GM23248 (cell line): ENCODE measurements around the gene TMED3. TPM values are rescaled to one million over a fixed set of nuclear protein-coding genes. Genes with fewer than 3 reads are reported as not detected.

Source experiments
- DNase-seq: peaks from one replicate; pipeline ENCODE4 v3.0.0-alpha.2; 2015
- H2AFZ ChIP-seq: fragments of 200-600 bp; sonication (generic); 2 replicates; pipeline ENCODE4 v1.6.1; 2016; ENCODE audit warnings: antibody characterized with exemption
- H3F3A ChIP-seq: fragments of 200-600 bp; sonication (generic); 2 replicates; pipeline ENCODE4 v1.6.1; 2016; ENCODE audit warnings: mild to moderate bottlenecking, antibody characterized with exemption, mixed run types; ENCODE audit not compliant: insufficient read depth
- H3K27ac ChIP-seq: fragments of 200-600 bp; sonication (generic); 2 replicates; pipeline ENCODE4 v1.5.1; 2016; ENCODE audit warnings: mild to moderate bottlenecking
- H3K27me3 ChIP-seq: fragments of 200-600 bp; sonication (generic); replicated peaks from 2 replicates; pipeline ENCODE4 v1.6.1; 2016; ENCODE audit warnings: mild to moderate bottlenecking; ENCODE audit not compliant: insufficient read depth
- H3K36me3 ChIP-seq: fragments of 200-600 bp; sonication (generic); 2 replicates; pipeline ENCODE4 v1.6.1; 2016; ENCODE audit warnings: low read depth, mild to moderate bottlenecking
- H3K4me1 ChIP-seq: fragments of 200-600 bp; sonication (generic); 2 replicates; pipeline ENCODE4 v1.6.1; 2016; ENCODE audit warnings: mild to moderate bottlenecking; ENCODE audit not compliant: insufficient read depth
- H3K4me2 ChIP-seq: fragments of 200-600 bp; sonication (generic); one replicate; pipeline ENCODE4 v1.6.1; 2016; ENCODE audit warnings: mild to moderate bottlenecking; ENCODE audit not compliant: unreplicated experiment
- H3K4me3 ChIP-seq: fragments of 200-600 bp; sonication (generic); 2 replicates; pipeline ENCODE4 v1.5.1; 2016; ENCODE audit warnings: mild to moderate bottlenecking
- H3K79me2 ChIP-seq: fragments of 200-600 bp; sonication (generic); 2 replicates; pipeline ENCODE4 v1.6.1; 2016; ENCODE audit warnings: mild to moderate bottlenecking; ENCODE audit not compliant: insufficient read depth
- H3K9ac ChIP-seq: fragments of 200-600 bp; sonication (generic); 2 replicates; pipeline ENCODE4 v1.6.1; 2016; ENCODE audit warnings: mild to moderate bottlenecking
- H3K9me2 ChIP-seq: fragments of 200-600 bp; sonication (generic); 2 replicates; pipeline ENCODE4 v1.6.1; 2016; ENCODE audit warnings: mixed run types, mild to moderate bottlenecking, moderate library complexity; ENCODE audit not compliant: insufficient read depth
- H3K9me3 ChIP-seq: fragments of 200-600 bp; sonication (generic); one replicate; pipeline ENCODE4 v1.6.1; 2017; ENCODE audit warnings: low read depth
- H4K20me1 ChIP-seq: fragments of 200-600 bp; sonication (generic); 2 replicates; pipeline ENCODE4 v1.6.0; 2016; ENCODE audit not compliant: insufficient read depth
- EZH2 ChIP-seq: fragments of 200-600 bp; sonication (generic); IDR thresholded peaks from 2 replicates; pipeline ENCODE4 v1.6.1; 2018; ENCODE audit warnings: antibody characterized with exemption, mild to moderate bottlenecking; ENCODE audit not compliant: insufficient read depth, poor library complexity, severe bottlenecking
- EZH2phosphoT487 ChIP-seq: fragments of 200-600 bp; sonication (generic); IDR thresholded peaks from 2 replicates; pipeline ENCODE4 v1.6.1; 2018; ENCODE audit warnings: antibody characterized with exemption, moderate library complexity, mild to moderate bottlenecking, low read depth; ENCODE audit not compliant: insufficient read depth
- WGBS, 2 experiments: methylation state at CpG; one replicate each; pipeline ENCODE4 v1.1.6; 2015 to 2017; ENCODE audit warnings: low lambda C conversion rate in 2 of 2, low coverage in 1 of 2; ENCODE audit errors: missing lambda C conversion rate in 2 of 2; 5-methylcytosine and 5-hydroxymethylcytosine counted together
- in situ Hi-C: fragments of 300-500 bp; cut with MboI; formaldehyde crosslinking; loops from 2 replicates; pipeline ENCODE4 v1.15.0; 2020
- polyA plus RNA-seq: library from polyadenylated mRNA; unstranded; fragments of >200 nt; fragmentation: Nextera tagmentation; extraction: Ambion mirVana; gene quantifications from 2 replicates; pipeline ENCODE4 v1.2.1, GENCODE V29; 2016
- total RNA-seq: library from RNA; depleted of rRNA; stranded (reverse); fragments of >200 nt; shearing (Covaris generic); gene quantifications from 2 replicates; pipeline ENCODE4 v1.2.3, GENCODE V29; 2014

The TMED3 gene
- total and polyA plus RNA-seq, 2 experiments from 2014 or later, result 168 to 209 TPM

DNA sequence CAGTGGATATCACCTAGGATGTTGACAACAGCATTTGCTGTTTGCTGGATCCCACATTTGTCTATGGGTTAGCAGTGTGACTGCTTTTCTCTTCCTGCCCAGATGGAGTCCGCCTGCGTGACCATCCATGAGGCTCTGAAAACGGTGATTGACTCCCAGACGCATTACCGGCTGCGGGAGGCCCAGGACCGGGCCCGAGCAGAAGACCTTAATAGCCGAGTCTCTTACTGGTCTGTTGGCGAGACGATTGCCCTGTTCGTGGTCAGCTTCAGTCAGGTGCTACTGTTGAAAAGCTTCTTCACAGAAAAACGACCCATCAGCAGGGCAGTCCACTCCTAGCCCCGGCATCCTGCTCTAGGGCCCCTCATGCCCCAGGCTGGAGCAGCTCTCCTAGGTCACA is 11.0 kb downstream of the TMED3 start:
- no peak for TF ChIP-seq EZH2phosphoT487
- TF ChIP-seq EZH2, result no peak
- DNase-seq, result no peak
- in situ Hi-C loops, result no loop called here
- no peaks in the 10 kb centered on the region for H3K27me3 ChIP-seq
- H3K4me2 ChIP-seq, result no peak overlapping the region
- no peaks in the 10 kb centered on the region for H3K9me2 ChIP-seq
- no peaks in the 10 kb centered on the region for H3K4me1 ChIP-seq
- H3K79me2 ChIP-seq, result peaks cover 79% of the 10 kb centered on the region
- 92 to 93% methylated on average over 14 of the region's 14 CpGs for WGBS, 2 experiments
- H3K27ac ChIP-seq, result no peak overlapping the region
- H3K9me3 ChIP-seq, result no peaks in the 10 kb centered on the region
- no peak overlapping the region for H3K4me3 ChIP-seq
- H3F3A ChIP-seq, result no peaks in the 10 kb centered on the region
- H3K9ac ChIP-seq, result no peak overlapping the region
- peaks cover 24% of the 10 kb centered on the region; the same call in 1 of the 2 replicates for H3K36me3 ChIP-seq
- 0 out of 2 replicates have a peak, but pooled peaks cover 3% of the 10 kb centered on the region for H4K20me1 ChIP-seq
- H2AFZ ChIP-seq, result no peak overlapping the region

DNA sequence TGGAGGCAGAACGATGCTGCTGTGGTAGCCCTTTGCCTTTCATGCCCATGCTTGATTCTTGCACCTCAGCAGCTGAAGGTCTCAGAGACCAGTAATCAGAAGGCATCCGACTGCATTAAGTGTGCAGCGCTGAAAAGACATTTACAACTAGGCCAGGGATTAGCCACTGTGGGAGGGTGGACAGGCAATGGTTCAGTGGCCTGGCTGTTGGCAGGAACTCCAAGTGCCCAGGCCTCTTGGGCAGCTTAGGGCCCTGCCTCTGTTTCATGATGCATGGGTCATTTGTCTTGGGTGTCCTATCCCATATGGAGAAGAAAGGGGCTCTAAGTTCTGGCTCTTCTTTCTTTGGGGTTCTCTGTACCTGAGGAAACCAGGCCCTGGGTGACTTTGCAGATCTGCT is 11.4 kb downstream of the TMED3 start:
- no peak overlapping the region for H3K4me3 ChIP-seq
- H3F3A ChIP-seq, result no peaks in the 10 kb centered on the region
- H3K9me3 ChIP-seq, result no peaks in the 10 kb centered on the region
- in situ Hi-C loops, result no loop called here
- no peak overlapping the region for H3K9ac ChIP-seq
- H2AFZ ChIP-seq, result no peak overlapping the region
- WGBS, 2 experiments, result 98% methylated on average over 3 of the region's 3 CpGs
- H4K20me1 ChIP-seq, result 0 out of 2 replicates have a peak, but pooled peaks cover 3% of the 10 kb centered on the region
- H3K79me2 ChIP-seq, result peaks cover 78% of the 10 kb centered on the region
- peaks cover 21% of the 10 kb centered on the region; the same call in 1 of the 2 replicates for H3K36me3 ChIP-seq
- H3K9me2 ChIP-seq, result no peaks in the 10 kb centered on the region
- no peaks in the 10 kb centered on the region for H3K4me1 ChIP-seq
- no peaks in the 10 kb centered on the region for H3K27me3 ChIP-seq
- no peak for DNase-seq
- no peak overlapping the region for H3K4me2 ChIP-seq
- H3K27ac ChIP-seq, result no peak overlapping the region
- TF ChIP-seq EZH2, result no peak

DNA sequence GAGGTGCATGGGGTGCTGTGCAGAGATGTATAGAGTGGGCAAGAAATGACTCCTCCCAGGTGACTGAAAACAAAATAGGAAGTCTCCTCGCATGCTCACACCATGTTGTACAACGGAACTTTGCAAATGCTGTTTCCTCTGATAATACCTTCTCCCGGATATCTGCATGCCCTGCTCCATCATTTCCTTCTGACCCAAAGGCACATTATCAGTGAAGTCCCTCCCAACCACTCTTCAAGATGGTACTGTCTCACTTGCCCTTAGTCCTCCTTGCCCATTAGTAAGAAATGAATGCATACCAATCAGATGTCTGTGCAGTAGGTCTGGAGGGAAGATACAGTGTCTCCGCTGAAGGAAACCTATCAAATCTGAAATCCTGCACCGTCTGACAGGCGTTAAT is 12.0 kb downstream of the TMED3 start:
- H3K9me2 ChIP-seq, result no peaks in the 10 kb centered on the region
- H3F3A ChIP-seq, result no peaks in the 10 kb centered on the region
- no peak overlapping the region for H3K4me3 ChIP-seq
- H3K4me2 ChIP-seq, result no peak overlapping the region
- no peaks in the 10 kb centered on the region for H3K4me1 ChIP-seq
- no peaks in the 10 kb centered on the region for H3K27me3 ChIP-seq
- H3K27ac ChIP-seq, result no peak overlapping the region
- in situ Hi-C loops, result no loop called here
- H3K9ac ChIP-seq, result no peak overlapping the region
- WGBS, 2 experiments, result 86 to 89% methylated on average over 6 of the region's 6 CpGs
- no peaks in the 10 kb centered on the region for H3K9me3 ChIP-seq
- H2AFZ ChIP-seq, result no peak overlapping the region
- peaks cover 18% of the 10 kb centered on the region; the same call in 1 of the 2 replicates for H3K36me3 ChIP-seq
- TF ChIP-seq EZH2phosphoT487 (no peak), EZH2 (no peak)
- H4K20me1 ChIP-seq, result 0 out of 2 replicates have a peak, but pooled peaks cover 3% of the 10 kb centered on the region
- peaks cover 74% of the 10 kb centered on the region for H3K79me2 ChIP-seq
- no peak for DNase-seq

DNA sequence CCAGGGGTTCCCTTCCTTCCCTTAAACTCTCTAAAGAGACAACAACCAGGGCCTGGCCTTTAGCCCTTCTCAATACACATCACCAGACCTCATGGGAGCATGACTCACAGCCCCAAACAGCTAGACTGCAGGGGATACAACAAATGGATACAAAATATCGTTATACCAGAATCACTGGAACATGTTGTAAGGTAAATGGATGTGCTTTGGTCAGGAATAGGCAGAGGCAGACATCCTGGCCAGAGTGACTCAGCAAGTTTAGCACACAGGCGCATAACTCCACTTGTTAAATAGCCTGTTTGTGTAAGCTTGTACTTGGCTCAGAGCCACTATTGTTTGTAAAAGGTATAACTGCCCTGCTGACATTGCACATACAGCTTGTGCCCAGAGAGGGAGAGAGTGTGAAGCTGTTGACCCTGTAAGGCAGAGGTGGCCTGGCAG is 18.3 kb downstream of the TMED3 start:
- no peaks in the 10 kb centered on the region for H3K9me2 ChIP-seq
- no peak overlapping the region for H3K4me3 ChIP-seq
- peaks cover 17% of the 10 kb centered on the region; the same call in 1 of the 2 replicates for H3K79me2 ChIP-seq
- in situ Hi-C loops, result no loop called here
- H3K9me3 ChIP-seq, result no peaks in the 10 kb centered on the region
- peak overlapping the region; percentile 30 for H3K27ac ChIP-seq
- H2AFZ ChIP-seq, result no peak overlapping the region
- H3K4me1 ChIP-seq, result peaks cover 12% of the 10 kb centered on the region
- H3K9ac ChIP-seq, result no peak overlapping the region
- 77 to 86% methylated on average over 2 of the region's 2 CpGs for WGBS, 2 experiments
- H3F3A ChIP-seq, result no peaks in the 10 kb centered on the region
- H3K36me3 ChIP-seq, result no peaks in the 10 kb centered on the region
- no peak for TF ChIP-seq EZH2phosphoT487
- TF ChIP-seq EZH2, result no peak
- H3K27me3 ChIP-seq, result no peaks in the 10 kb centered on the region
- peak; percentile 61 for DNase-seq
- H4K20me1 ChIP-seq, result no peaks in the 10 kb centered on the region
- no peak overlapping the region for H3K4me2 ChIP-seq
